Panc1 (cell line): Measurements from ENCODE around the gene YBEY. TPM values are rescaled to one million over a fixed set of nuclear protein-coding genes. Genes with fewer than 3 reads are reported as not detected.

Experiments used
- ATAC-seq: fragments of 200-7000 bp; cut with Tn5 transposase; 2 replicates; pipeline ENCODE4 v1.9.1; 2020; ENCODE audit warnings: mild to moderate bottlenecking, moderate library complexity
- BruUV-seq: library from RNA; stranded (reverse); fragments of 400-500 nt; replicated peaks from 2 replicates; lab custom pipeline; 2021; lab: Mats Ljungman, UMichigan
- CTCF ChIA-PET: fragments of 300-600 bp; sonication (Branson Sonifier 250); formaldehyde crosslinking; loops from one replicate; lab custom pipeline; 2022; ENCODE audit warnings: antibody characterized with exemption; lab: Charles Lee
- POLR2A ChIA-PET: fragments of 300-600 bp; sonication (Branson Sonifier 250); formaldehyde crosslinking; loops from one replicate; lab custom pipeline; 2022; ENCODE audit warnings: antibody characterized with exemption; lab: Charles Lee
- DNase-seq: peaks from one replicate; pipeline ENCODE4 v3.0.0-alpha.2; 2010; ENCODE audit warnings: low read depth, low spot score
- H3K27ac ChIP-seq: 2 replicates; pipeline ENCODE4 v1.5.1; 2011; ENCODE audit warnings: mild to moderate bottlenecking, low read length, inconsistent platforms
- H3K27me3 ChIP-seq: fragments of 200-500 bp; sonication (Bioruptor generic); 2 replicates; pipeline ENCODE4 v1.6.0; 2014; ENCODE audit warnings: low read length, inconsistent platforms; ENCODE audit not compliant: control insufficient read depth, insufficient read depth
- H3K36me3 ChIP-seq: fragments of 200-500 bp; sonication (Bioruptor generic); 2 replicates; pipeline ENCODE4 v1.5.1; 2014; ENCODE audit warnings: inconsistent platforms, mild to moderate bottlenecking, low read length, moderate library complexity; ENCODE audit not compliant: control insufficient read depth, insufficient read depth
- H3K4me1 ChIP-seq: 2 replicates; pipeline ENCODE4 v1.5.1; 2011; ENCODE audit warnings: inconsistent platforms, mild to moderate bottlenecking, low read length, moderate library complexity; ENCODE audit not compliant: control insufficient read depth, insufficient read depth
- H3K4me3 ChIP-seq, 2 experiments: 2 replicates each; pipeline ENCODE4 v1.5.1; 2011 to 2012; ENCODE audit warnings: low read depth in 2 of 2, low read length in 2 of 2, mild to moderate bottlenecking in 2 of 2, inconsistent platforms in 1 of 2, moderate library complexity in 1 of 2
- H3K9me3 ChIP-seq: fragments of 200-500 bp; sonication (Bioruptor generic); 2 replicates; pipeline ENCODE4 v1.5.1; 2014; ENCODE audit warnings: low read depth, mild to moderate bottlenecking, inconsistent platforms, low read length, moderate library complexity; ENCODE audit not compliant: control insufficient read depth, insufficient read depth
- CTCF ChIP-seq: fragments of 450-650 bp; IDR thresholded peaks from 2 replicates; pipeline ENCODE4 v1.5.1; 2017; ENCODE audit warnings: mild to moderate bottlenecking
- POLR2AphosphoS5 ChIP-seq: IDR thresholded peaks from 2 replicates; pipeline ENCODE4 v1.6.1; 2012; ENCODE audit warnings: mild to moderate bottlenecking, low read depth, low read length, moderate library complexity
- REST ChIP-seq, 2 experiments: IDR thresholded peaks; 2 replicates each; pipeline ENCODE4 v1.6.1; 2011 to 2012; ENCODE audit warnings: low read depth in 2 of 2, control low read depth in 1 of 2, low read length in 1 of 2, mild to moderate bottlenecking in 1 of 2, moderate library complexity in 1 of 2; ENCODE audit not compliant: insufficient read depth in 1 of 2
- SIN3A ChIP-seq: IDR thresholded peaks from 2 replicates; pipeline ENCODE4 v1.6.1; 2012; ENCODE audit warnings: low read depth, mild to moderate bottlenecking, low read length, moderate library complexity, borderline replicate concordance; ENCODE audit not compliant: insufficient read depth
- TCF7L2 ChIP-seq: IDR thresholded peaks from 2 replicates; pipeline ENCODE4 v1.6.1; 2011; ENCODE audit warnings: mild to moderate bottlenecking, low read depth, low read length, inconsistent platforms
- in situ Hi-C: cut with HindIII; loops from 2 replicates; pipeline ENCODE4 v1.10.0; 2016; ENCODE audit warnings: low sequenced_read_pairs, low pct_unique_long_range_greater_than_20kb
- intact Hi-C: fragments of 100-400 bp; cut with micrococcal nuclease; formaldehyde crosslinking; loops from one replicate; pipeline ENCODE4 v1.10.0; 2022; ENCODE audit not compliant: unreplicated experiment
- total RNA-seq: library from RNA; stranded (reverse); gene quantifications from one replicate; pipeline ENCODE4 v1.2.1, GENCODE V29; 2021; ENCODE audit not compliant: unreplicated experiment

YBEY gene
- total RNA-seq, 1 experiment from 2014 or later: 10.7 TPM

GRCh38 chr21:46320331-46320801 is 34.2 kb downstream of the YBEY start:
- POLR2A ChIA-PET: no interaction called here
- BruUV-seq: no TSS peak
- ATAC-seq: no peak

More at GRCh38 chr21:46320331-46320801, 34.2 kb downstream of the YBEY start:
- DNase-seq: no peak
- in situ Hi-C loops: no loop called here
- no peaks in the 10 kb centered on the region for H3K27me3 ChIP-seq
- H3K9me3 ChIP-seq: no peaks in the 10 kb centered on the region
- CTCF ChIA-PET: no interaction called here
- H3K36me3 ChIP-seq: no peaks in the 10 kb centered on the region
- no peak overlapping the region for H3K4me3 ChIP-seq
- no peak overlapping the region for H3K27ac ChIP-seq
- H3K4me1 ChIP-seq: peaks cover 12% of the 10 kb centered on the region
- TF ChIP-seq CTCF (no peak), POLR2AphosphoS5 (no peak), SIN3A (no peak), REST (IDR thresholded peaks at IDR 0.05; ENCODE audit: insufficient read depth in 1 of 2, low read depth in 2 of 2, low read length in 1 of 2) (no peak), TCF7L2 (no peak)
- intact Hi-C loops: no loop called here
